ENCODE results near the gene USH1C. TPM values are rescaled to one million over a fixed set of nuclear protein-coding genes. Genes with fewer than 3 reads are reported as not detected.

Gene USH1C
- total and polyA plus RNA-seq, 4 donors, result 3.1 to 5.3 (median 3.5) TPM

GRCh38 chr11:17550450-17551346 lies 6.5 kb upstream of the USH1C start:
- Histone ChIP-seq H3K36me3 (ENCODE audit: control insufficient read depth, insufficient read depth, low read length) (no peaks in the 10 kb centered on the region), H3K9me3 (ENCODE audit: control insufficient read depth, insufficient read depth, low read length) (no peaks in the 10 kb centered on the region), H3K4me3 (ENCODE audit: low read depth, low read length) (no peak overlapping the region), H3K27ac (ENCODE audit: low read depth, low read length) (no peak overlapping the region), H3K27me3 (ENCODE audit: control insufficient read depth, insufficient read depth, low read length) (peaks cover 10% of the 10 kb centered on the region), H3K4me1 (ENCODE audit: control insufficient read depth, insufficient read depth, low read length) (peaks cover 17% of the 10 kb centered on the region)
- WGBS (ENCODE audit: insufficient coverage), result 79% methylated on average over 10 of the region's 12 CpGs
- DNase-seq (ENCODE audit: low read depth in 4 of 6, low spot score in 6 of 6), result no peak

GRCh38 chr11:17548444-17548843 lies 4.2 kb upstream of the USH1C start:
- no peaks in the 10 kb centered on the region for H3K36me3 ChIP-seq (ENCODE audit: control insufficient read depth, insufficient read depth, low read length)
- WGBS (ENCODE audit: insufficient coverage), result 72% methylated on average over 4 of the region's 6 CpGs
- peaks cover 17% of the 10 kb centered on the region for H3K27me3 ChIP-seq (ENCODE audit: control insufficient read depth, insufficient read depth, low read length)
- H3K27ac ChIP-seq (ENCODE audit: low read depth, low read length), result no peak overlapping the region
- DNase-seq (ENCODE audit: low read depth in 4 of 6, low spot score in 6 of 6), result peak in 1 of 6 donors; percentile 33
- H3K4me3 ChIP-seq (ENCODE audit: low read depth, low read length), result no peak overlapping the region
- H3K9me3 ChIP-seq (ENCODE audit: control insufficient read depth, insufficient read depth, low read length), result no peaks in the 10 kb centered on the region
- H3K4me1 ChIP-seq (ENCODE audit: control insufficient read depth, insufficient read depth, low read length), result peaks cover 27% of the 10 kb centered on the region

- Histone ChIP-seq H3K4me1 (ENCODE audit: control insufficient read depth, insufficient read depth, low read length) (peaks cover 23% of the 10 kb centered on the region), H3K36me3 (ENCODE audit: control insufficient read depth, insufficient read depth, low read length) (no peaks in the 10 kb centered on the region), H3K27me3 (ENCODE audit: control insufficient read depth, insufficient read depth, low read length) (peaks cover 21% of the 10 kb centered on the region), H3K4me3 (ENCODE audit: low read depth, low read length) (no peak overlapping the region), H3K27ac (ENCODE audit: low read depth, low read length) (no peak overlapping the region), H3K9me3 (ENCODE audit: control insufficient read depth, insufficient read depth, low read length) (no peaks in the 10 kb centered on the region)
- no peak for DNase-seq (ENCODE audit: low read depth in 4 of 6, low spot score in 6 of 6)
- WGBS (ENCODE audit: insufficient coverage), result 80% methylated on average over 1 of the region's 9 CpGs
Measured at GRCh38 chr11:17547932-17548331, 3.7 kb upstream of the USH1C start.

- Histone ChIP-seq H3K27me3 (ENCODE audit: control insufficient read depth, insufficient read depth, low read length) (peaks cover 21% of the 10 kb centered on the region), H3K4me1 (ENCODE audit: control insufficient read depth, insufficient read depth, low read length) (peaks cover 23% of the 10 kb centered on the region), H3K27ac (ENCODE audit: low read depth, low read length) (no peak within 1 kb of the TSS), H3K9me3 (ENCODE audit: control insufficient read depth, insufficient read depth, low read length) (no peaks in the 10 kb centered on the region), H3K36me3 (ENCODE audit: control insufficient read depth, insufficient read depth, low read length) (no peaks in the 10 kb centered on the region), H3K4me3 (ENCODE audit: low read depth, low read length) (no peak within 1 kb of the TSS)
- DNase-seq (ENCODE audit: low read depth in 4 of 6, low spot score in 6 of 6), result peak in 1 of 6 donors; percentile 37
- WGBS (ENCODE audit: insufficient coverage), result 12% methylated on average over 20 of the region's 20 CpGs
Measured at GRCh38 chr11:17547051-17547577, 2.9 kb upstream of the USH1C start, which contains the start of gene OTOG. TSS of gene OTOG (plus strand) at chr11:17547259. CDS start at chr11:17547373, 114 bp downstream.

- Histone ChIP-seq H3K9me3 (ENCODE audit: control insufficient read depth, insufficient read depth, low read length) (no peaks in the 10 kb centered on the region), H3K4me1 (ENCODE audit: control insufficient read depth, insufficient read depth, low read length) (peaks cover 23% of the 10 kb centered on the region), H3K27ac (ENCODE audit: low read depth, low read length) (no peak overlapping the region), H3K4me3 (ENCODE audit: low read depth, low read length) (no peak overlapping the region), H3K27me3 (ENCODE audit: control insufficient read depth, insufficient read depth, low read length) (peaks cover 21% of the 10 kb centered on the region), H3K36me3 (ENCODE audit: control insufficient read depth, insufficient read depth, low read length) (no peaks in the 10 kb centered on the region)
- DNase-seq (ENCODE audit: low read depth in 4 of 6, low spot score in 6 of 6), result no peak
- 100% methylated on average over 1 of the region's 2 CpGs for WGBS (ENCODE audit: insufficient coverage)
Measured at GRCh38 chr11:17546240-17546639, 2.0 kb upstream of the USH1C start.

- no peak overlapping the region for H3K27ac ChIP-seq (ENCODE audit: low read depth, low read length)
- WGBS (ENCODE audit: insufficient coverage), result 47% methylated on average over 16 of the region's 17 CpGs
- no peaks in the 10 kb centered on the region for H3K36me3 ChIP-seq (ENCODE audit: control insufficient read depth, insufficient read depth, low read length)
- H3K4me1 ChIP-seq (ENCODE audit: control insufficient read depth, insufficient read depth, low read length), result peaks cover 23% of the 10 kb centered on the region
- peaks cover 21% of the 10 kb centered on the region for H3K27me3 ChIP-seq (ENCODE audit: control insufficient read depth, insufficient read depth, low read length)
- H3K4me3 ChIP-seq (ENCODE audit: low read depth, low read length), result no peak overlapping the region
- H3K9me3 ChIP-seq (ENCODE audit: control insufficient read depth, insufficient read depth, low read length), result no peaks in the 10 kb centered on the region
- DNase-seq (ENCODE audit: low read depth in 4 of 6, low spot score in 6 of 6), result no peak
Measured at GRCh38 chr11:17543574-17544180, 539 bp downstream of the USH1C start.

GRCh38 chr11:17543041-17543440 lies 1.2 kb downstream of the USH1C start:
- WGBS (ENCODE audit: insufficient coverage), result no CpG with 5 or more reads among the region's 2 CpGs
- no peak for DNase-seq (ENCODE audit: low read depth in 4 of 6, low spot score in 6 of 6)
- Histone ChIP-seq H3K9me3 (ENCODE audit: control insufficient read depth, insufficient read depth, low read length) (no peaks in the 10 kb centered on the region), H3K4me1 (ENCODE audit: control insufficient read depth, insufficient read depth, low read length) (peaks cover 23% of the 10 kb centered on the region), H3K4me3 (ENCODE audit: low read depth, low read length) (no peak overlapping the region), H3K36me3 (ENCODE audit: control insufficient read depth, insufficient read depth, low read length) (no peaks in the 10 kb centered on the region), H3K27ac (ENCODE audit: low read depth, low read length) (no peak overlapping the region), H3K27me3 (ENCODE audit: control insufficient read depth, insufficient read depth, low read length) (peaks cover 21% of the 10 kb centered on the region)

- WGBS (ENCODE audit: insufficient coverage), result 56% methylated on average over 4 of the region's 4 CpGs
- DNase-seq (ENCODE audit: low read depth in 4 of 6, low spot score in 6 of 6), result peak in 1 of 6 donors; percentile 24
Measured at GRCh38 chr11:17542249-17542648, 2.0 kb downstream of the USH1C start.

GRCh38 chr11:17541330-17541885 lies 2.8 kb downstream of the USH1C start:
- Histone ChIP-seq H3K9me3 (ENCODE audit: control insufficient read depth, insufficient read depth, low read length) (no peaks in the 10 kb centered on the region), H3K4me1 (ENCODE audit: control insufficient read depth, insufficient read depth, low read length) (peaks cover 14% of the 10 kb centered on the region), H3K27ac (ENCODE audit: low read depth, low read length) (no peak overlapping the region), H3K36me3 (ENCODE audit: control insufficient read depth, insufficient read depth, low read length) (no peaks in the 10 kb centered on the region), H3K4me3 (ENCODE audit: low read depth, low read length) (no peak overlapping the region), H3K27me3 (ENCODE audit: control insufficient read depth, insufficient read depth, low read length) (peaks cover 11% of the 10 kb centered on the region)
- peak in 1 of 6 donors; percentile 18 for DNase-seq (ENCODE audit: low read depth in 4 of 6, low spot score in 6 of 6)
- WGBS (ENCODE audit: insufficient coverage), result 44% methylated on average over 3 of the region's 4 CpGs

More at GRCh38 chr11:17542249-17542648, 2.0 kb downstream of the USH1C start:
- H3K36me3 ChIP-seq (ENCODE audit: control insufficient read depth, insufficient read depth, low read length), result no peaks in the 10 kb centered on the region
- H3K4me1 ChIP-seq (ENCODE audit: control insufficient read depth, insufficient read depth, low read length), result peaks cover 17% of the 10 kb centered on the region
- no peak overlapping the region for H3K27ac ChIP-seq (ENCODE audit: low read depth, low read length)
- no peaks in the 10 kb centered on the region for H3K9me3 ChIP-seq (ENCODE audit: control insufficient read depth, insufficient read depth, low read length)
- H3K4me3 ChIP-seq (ENCODE audit: low read depth, low read length), result no peak overlapping the region
- H3K27me3 ChIP-seq (ENCODE audit: control insufficient read depth, insufficient read depth, low read length), result peaks cover 16% of the 10 kb centered on the region

Data from spinal cord (tissue), 10 donors.